Natural killer cell (primary cell): Measurements from ENCODE around the gene BCAS3. TPM values are rescaled to one million over a fixed set of nuclear protein-coding genes. Genes with fewer than 3 reads are reported as not detected.

Source experiments
- ATAC-seq, 3 donors: fragments of 150-1000 bp in 2 of 3; fragments of 200-7000 bp in 1 of 3; cut with Tn5 transposase; 1 replicate in 1 of 3; 2 replicates in 2 of 3; pipeline ENCODE4 v1.10.0; 2021; ENCODE audit warnings: mild to moderate bottlenecking in 2 of 3, moderate library complexity in 2 of 3
- DNase-seq, 2 donors: peaks; one replicate each; pipeline versions ENCODE4 v3.0.0 to v3.0.0-alpha.2; 2013 to 2021; ENCODE audit warnings: mixed read lengths in 1 of 2
- H3K27ac ChIP-seq: one replicate; pipeline ENCODE4 v1.5.1; 2013; ENCODE audit warnings: mild to moderate bottlenecking, low read length
- H3K27me3 ChIP-seq: one replicate; pipeline ENCODE4 v1.6.1; 2013; ENCODE audit warnings: low read length; ENCODE audit not compliant: control insufficient read depth, insufficient read depth
- H3K36me3 ChIP-seq: one replicate; pipeline ENCODE4 v1.6.1; 2013; ENCODE audit warnings: low read length; ENCODE audit not compliant: control insufficient read depth, insufficient read depth
- H3K4me1 ChIP-seq: one replicate; pipeline ENCODE4 v1.6.1; 2013; ENCODE audit warnings: low read length; ENCODE audit not compliant: control insufficient read depth, insufficient read depth
- H3K4me3 ChIP-seq: one replicate; pipeline ENCODE4 v1.5.1; 2013; ENCODE audit warnings: low read length
- H3K9me3 ChIP-seq: one replicate; pipeline ENCODE4 v1.6.1; 2013; ENCODE audit warnings: low read length; ENCODE audit not compliant: control insufficient read depth, insufficient read depth
- H3K27ac Mint-ChIP-seq, 2 donors: one replicate each; pipeline ENCODE4 v1.8.0; 2022; ENCODE audit warnings: mild to moderate bottlenecking in 2 of 2, mixed read lengths in 2 of 2, moderate library complexity in 1 of 2
- H3K27me3 Mint-ChIP-seq, 2 donors: one replicate each; pipeline ENCODE4 v1.8.0; 2022; ENCODE audit warnings: low read depth in 2 of 2, mixed read lengths in 2 of 2
- H3K36me3 Mint-ChIP-seq: one replicate; pipeline ENCODE4 v1.8.0; 2022; ENCODE audit warnings: mixed read lengths
- H3K4me1 Mint-ChIP-seq, 2 donors: one replicate each; pipeline ENCODE4 v1.8.0; 2022; ENCODE audit warnings: mixed read lengths in 2 of 2
- H3K4me3 Mint-ChIP-seq: one replicate; pipeline ENCODE4 v1.8.0; 2022; ENCODE audit warnings: mild to moderate bottlenecking, moderate library complexity, mixed read lengths
- H3K9me3 Mint-ChIP-seq, 2 donors: one replicate each; pipeline ENCODE4 v1.8.0; 2022; ENCODE audit warnings: mixed read lengths in 2 of 2
- WGBS: methylation state at CpG from one replicate; pipeline ENCODE4 v1.1.7; 2013; ENCODE audit warnings: missing lambda C conversion rate; ENCODE audit not compliant: insufficient coverage; 5-methylcytosine and 5-hydroxymethylcytosine counted together
- intact Hi-C: fragments of 100-400 bp; cut with micrococcal nuclease; formaldehyde crosslinking; loops from one replicate; pipeline ENCODE4 v1.14.2; 2022
- total RNA-seq, 4 donors: library from RNA; stranded (reverse); fragments of 120-200 nt in 1 of 4; gene quantifications; one replicate each; pipeline versions ENCODE4 v1.2.3 to v1.2.4, GENCODE V29; 2013 to 2022
- TF ChIP-seq, protein P1 (sequence below): fragments of 200-600 bp; IDR thresholded peaks from one replicate; pipeline ENCODE4 v1.8.0; 2022; ENCODE audit warnings: antibody characterized with exemption

BCAS3 gene
- total RNA-seq, 3 donors from 2014 or later (not counting 1 experiment from before 2014, with no cell fraction given) = 60.5 to 87.8 (median 72.0) TPM

DNA sequence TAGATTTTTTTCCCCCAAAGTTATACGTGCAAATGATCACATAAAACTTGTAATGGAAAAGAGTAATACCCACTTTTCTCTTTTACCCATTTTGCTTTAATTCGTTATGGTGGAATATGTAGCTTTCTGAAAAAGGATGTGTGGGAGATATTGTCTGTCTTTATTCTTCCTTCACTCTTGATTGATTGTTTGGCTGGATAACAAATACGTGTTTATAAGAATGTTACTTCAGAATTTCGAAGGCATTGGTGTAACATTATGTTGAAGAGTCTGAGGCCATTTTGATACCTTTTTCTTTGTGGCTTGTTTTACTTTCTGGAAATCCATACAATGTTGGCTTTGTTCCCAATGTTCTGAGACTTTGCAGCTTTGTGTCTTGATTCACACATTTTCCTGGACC lies 71.4 kb downstream of the BCAS3 start:
- H3K9me3 Mint-ChIP-seq = peaks cover 0 to 4% of the 10 kb centered on the region in 2 donors
- Histone ChIP-seq H3K27me3 (no peaks in the 10 kb centered on the region), H3K36me3 (no peaks in the 10 kb centered on the region), H3K27ac (no peak overlapping the region), H3K4me3 (no peak overlapping the region), H3K4me1 (no peaks in the 10 kb centered on the region), H3K9me3 (no peaks in the 10 kb centered on the region)
- DNase-seq = no peak
- intact Hi-C loops = no loop called here
- no peak overlapping the region for H3K4me3 Mint-ChIP-seq
- ATAC-seq = no peak
- 93% methylated on average over 2 of the region's 4 CpGs for WGBS
- no peaks in the 10 kb centered on the region for H3K27me3 Mint-ChIP-seq
- TF ChIP-seq, protein P1, sequence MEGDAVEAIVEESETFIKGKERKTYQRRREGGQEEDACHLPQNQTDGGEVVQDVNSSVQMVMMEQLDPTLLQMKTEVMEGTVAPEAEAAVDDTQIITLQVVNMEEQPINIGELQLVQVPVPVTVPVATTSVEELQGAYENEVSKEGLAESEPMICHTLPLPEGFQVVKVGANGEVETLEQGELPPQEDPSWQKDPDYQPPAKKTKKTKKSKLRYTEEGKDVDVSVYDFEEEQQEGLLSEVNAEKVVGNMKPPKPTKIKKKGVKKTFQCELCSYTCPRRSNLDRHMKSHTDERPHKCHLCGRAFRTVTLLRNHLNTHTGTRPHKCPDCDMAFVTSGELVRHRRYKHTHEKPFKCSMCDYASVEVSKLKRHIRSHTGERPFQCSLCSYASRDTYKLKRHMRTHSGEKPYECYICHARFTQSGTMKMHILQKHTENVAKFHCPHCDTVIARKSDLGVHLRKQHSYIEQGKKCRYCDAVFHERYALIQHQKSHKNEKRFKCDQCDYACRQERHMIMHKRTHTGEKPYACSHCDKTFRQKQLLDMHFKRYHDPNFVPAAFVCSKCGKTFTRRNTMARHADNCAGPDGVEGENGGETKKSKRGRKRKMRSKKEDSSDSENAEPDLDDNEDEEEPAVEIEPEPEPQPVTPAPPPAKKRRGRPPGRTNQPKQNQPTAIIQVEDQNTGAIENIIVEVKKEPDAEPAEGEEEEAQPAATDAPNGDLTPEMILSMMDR = no peak
- no peaks in the 10 kb centered on the region for H3K36me3 Mint-ChIP-seq
- H3K27ac Mint-ChIP-seq = no peak overlapping the region
- peaks cover 0 to 4% of the 10 kb centered on the region in 2 donors for H3K4me1 Mint-ChIP-seq

GRCh38 chr17:60749708-60750107 lies 72.1 kb downstream of the BCAS3 start:
- DNase-seq = no peak
- Mint-ChIP-seq H3K4me3 (no peak overlapping the region), H3K4me1 (peaks cover 0 to 4% of the 10 kb centered on the region in 2 donors), H3K27me3 (no peaks in the 10 kb centered on the region), H3K9me3 (peaks cover 0 to 4% of the 10 kb centered on the region in 2 donors), H3K36me3 (no peaks in the 10 kb centered on the region), H3K27ac (no peak overlapping the region)
- H3K27ac ChIP-seq = no peak overlapping the region
- H3K4me3 ChIP-seq = no peak overlapping the region
- no peaks in the 10 kb centered on the region for H3K4me1 ChIP-seq
- ATAC-seq = no peak
- WGBS = 99% methylated on average over 5 of the region's 5 CpGs
- H3K36me3 ChIP-seq = no peaks in the 10 kb centered on the region
- intact Hi-C loops = no loop called here
- TF ChIP-seq, protein P1 = no peak
- no peaks in the 10 kb centered on the region for H3K9me3 ChIP-seq
- H3K27me3 ChIP-seq = no peaks in the 10 kb centered on the region

DNA sequence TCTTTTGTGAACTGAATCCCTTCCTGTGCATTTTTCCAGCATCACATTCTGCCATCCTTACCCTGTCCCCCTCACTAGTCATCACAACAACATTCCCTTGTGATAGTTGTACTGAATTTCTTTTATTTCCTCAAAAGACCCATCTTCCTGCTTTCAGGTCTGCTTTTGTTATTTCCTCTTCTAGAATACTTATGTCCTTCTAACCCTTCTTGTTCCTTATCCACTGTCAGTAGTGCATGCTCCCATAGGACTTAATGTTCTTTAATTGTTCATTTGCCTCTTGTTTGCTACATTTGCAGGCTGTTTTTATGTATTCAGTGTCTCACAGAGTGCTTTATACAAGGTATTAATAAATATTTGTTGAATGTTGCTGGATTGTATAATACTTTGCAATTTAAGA lies 73.0 kb downstream of the BCAS3 start:
- Histone ChIP-seq H3K27me3 (no peaks in the 10 kb centered on the region), H3K36me3 (no peaks in the 10 kb centered on the region), H3K4me1 (no peaks in the 10 kb centered on the region), H3K9me3 (no peaks in the 10 kb centered on the region), H3K4me3 (no peak overlapping the region), H3K27ac (no peak overlapping the region)
- ATAC-seq (no peak), DNase-seq (no peak)
- TF ChIP-seq, protein P1 = no peak
- Mint-ChIP-seq H3K4me1 (peaks cover 0 to 4% of the 10 kb centered on the region in 2 donors), H3K9me3 (peaks cover 0 to 4% of the 10 kb centered on the region in 2 donors), H3K36me3 (no peaks in the 10 kb centered on the region), H3K27ac (no peak overlapping the region), H3K27me3 (no peaks in the 10 kb centered on the region), H3K4me3 (no peak overlapping the region)
- intact Hi-C loops = no loop called here

DNA sequence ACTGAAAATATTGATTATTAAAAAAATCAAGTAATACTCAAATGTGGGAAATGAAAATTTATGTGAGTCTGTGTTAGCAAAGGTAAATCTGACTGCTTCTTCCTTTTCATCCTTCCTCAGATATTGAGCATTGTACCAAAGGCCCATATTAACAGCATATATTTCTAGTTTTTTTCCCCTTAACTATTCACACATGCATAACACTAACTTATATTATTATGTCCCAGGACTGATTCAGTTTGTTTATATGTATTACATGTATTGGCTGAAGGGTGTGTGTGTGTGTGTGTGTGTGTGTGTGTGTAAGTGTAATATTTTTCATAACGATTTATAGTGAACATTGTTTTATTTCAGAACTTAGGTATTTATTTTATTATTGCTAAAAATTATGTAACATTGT lies 74.2 kb downstream of the BCAS3 start:
- Histone ChIP-seq H3K27me3 (no peaks in the 10 kb centered on the region), H3K36me3 (no peaks in the 10 kb centered on the region), H3K4me1 (no peaks in the 10 kb centered on the region), H3K27ac (no peak overlapping the region), H3K4me3 (no peak overlapping the region), H3K9me3 (no peaks in the 10 kb centered on the region)
- ATAC-seq (no peak), DNase-seq (no peak)
- Mint-ChIP-seq H3K9me3 (peaks cover 0 to 4% of the 10 kb centered on the region in 2 donors), H3K27me3 (no peaks in the 10 kb centered on the region), H3K27ac (no peak overlapping the region), H3K4me1 (peaks cover 0 to 4% of the 10 kb centered on the region in 2 donors), H3K4me3 (no peak overlapping the region), H3K36me3 (no peaks in the 10 kb centered on the region)
- intact Hi-C loops = no loop called here
- TF ChIP-seq, protein P1 = no peak
- WGBS = no CpG with 5 or more reads among the region's 1 CpG
